Ectodermal cell (in vitro differentiated cells): Measurements from ENCODE around the gene HRH1.
"Not testable (repeated sequence)": the region's sequence is repeated elsewhere in the genome, so short reads cannot be mapped to it uniquely, and the experiment has no call there.

Experiments
- H3K27ac ChIP-seq: 2 replicates; pipeline ENCODE4 v1.7.0; 2013; ENCODE audit warnings: mild to moderate bottlenecking, low read depth, low read length; ENCODE audit not compliant: insufficient read depth, poor library complexity, severe bottlenecking
- H3K27me3 ChIP-seq: 2 replicates; pipeline ENCODE4 v1.7.0; 2013; ENCODE audit warnings: mild to moderate bottlenecking, low read length; ENCODE audit not compliant: insufficient read depth, control insufficient read depth, poor library complexity, severe bottlenecking
- H3K36me3 ChIP-seq: one replicate; pipeline ENCODE4 v1.7.0; 2013; ENCODE audit warnings: low read length; ENCODE audit not compliant: control insufficient read depth, insufficient read depth
- H3K4me1 ChIP-seq: one replicate; pipeline ENCODE4 v1.7.0; 2013; ENCODE audit warnings: low read length; ENCODE audit not compliant: control insufficient read depth, insufficient read depth
- H3K4me3 ChIP-seq: 2 replicates; pipeline ENCODE4 v1.7.0; 2013; ENCODE audit warnings: low read depth, low read length, control low read depth; ENCODE audit not compliant: insufficient read depth
- H3K9me3 ChIP-seq: 2 replicates; pipeline ENCODE4 v1.7.0; 2013; ENCODE audit warnings: mild to moderate bottlenecking, low read length, moderate library complexity; ENCODE audit not compliant: control insufficient read depth
- WGBS, 2 experiments: methylation state at CpG; one replicate each; pipeline ENCODE4 v1.1.7; 2013; ENCODE audit warnings: missing lambda C conversion rate in 2 of 2; 5-methylcytosine and 5-hydroxymethylcytosine counted together

Gene HRH1

DNA sequence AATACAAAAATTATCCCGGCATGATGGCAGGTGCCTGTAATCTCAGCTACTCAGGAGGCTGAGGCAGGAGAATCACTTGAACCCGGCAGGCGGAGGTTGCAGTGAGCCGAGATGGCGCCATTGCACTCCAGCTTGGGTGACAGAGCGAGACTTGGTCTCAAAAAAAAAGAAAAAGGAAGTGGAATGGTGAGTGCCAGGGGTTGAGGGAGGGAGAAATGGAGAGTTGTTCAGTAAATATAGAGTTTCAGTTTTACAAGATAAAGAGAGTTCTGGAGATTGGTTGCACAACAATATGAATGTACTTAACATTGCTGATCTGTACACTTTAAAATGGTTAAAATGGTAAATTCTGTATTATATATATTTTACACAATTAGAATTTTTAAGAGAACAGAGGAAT is 63.1 kb downstream of the HRH1 start:
- H3K9me3 ChIP-seq, H3K27me3 ChIP-seq, H3K4me1 ChIP-seq, H3K4me3 ChIP-seq, H3K36me3 ChIP-seq, H3K27ac ChIP-seq: not testable (repeated sequence)
- WGBS, 2 experiments = 81 to 87% methylated on average over 6 of the region's 6 CpGs

DNA sequence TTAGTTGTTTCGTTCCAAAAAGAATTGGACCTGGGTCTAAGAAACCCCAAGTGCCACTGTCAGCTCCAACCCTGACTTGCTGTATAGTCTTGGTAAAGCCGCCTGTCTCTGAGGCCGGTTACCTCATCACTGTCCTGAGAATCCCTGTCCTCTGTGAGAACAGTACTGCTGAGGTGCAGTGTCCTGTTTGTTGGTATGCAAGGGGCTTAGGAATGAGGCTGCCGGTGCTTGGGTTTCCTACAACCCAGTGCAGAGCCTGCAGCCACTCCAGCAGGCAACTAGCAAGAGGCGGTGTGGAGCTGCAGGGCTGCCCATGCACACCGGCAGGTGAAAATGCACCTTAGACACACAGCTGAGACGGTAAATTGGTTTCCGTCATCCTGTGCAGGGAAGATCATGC is 65.9 kb downstream of the HRH1 start:
- Histone ChIP-seq H3K9me3 (no peaks in the 10 kb centered on the region), H3K27ac (no peak overlapping the region), H3K4me1 (no peaks in the 10 kb centered on the region), H3K36me3 (no peaks in the 10 kb centered on the region), H3K27me3 (no peaks in the 10 kb centered on the region), H3K4me3 (no peak overlapping the region)
- WGBS, 2 experiments = 80 to 83% methylated on average over 8 of the region's 8 CpGs

DNA sequence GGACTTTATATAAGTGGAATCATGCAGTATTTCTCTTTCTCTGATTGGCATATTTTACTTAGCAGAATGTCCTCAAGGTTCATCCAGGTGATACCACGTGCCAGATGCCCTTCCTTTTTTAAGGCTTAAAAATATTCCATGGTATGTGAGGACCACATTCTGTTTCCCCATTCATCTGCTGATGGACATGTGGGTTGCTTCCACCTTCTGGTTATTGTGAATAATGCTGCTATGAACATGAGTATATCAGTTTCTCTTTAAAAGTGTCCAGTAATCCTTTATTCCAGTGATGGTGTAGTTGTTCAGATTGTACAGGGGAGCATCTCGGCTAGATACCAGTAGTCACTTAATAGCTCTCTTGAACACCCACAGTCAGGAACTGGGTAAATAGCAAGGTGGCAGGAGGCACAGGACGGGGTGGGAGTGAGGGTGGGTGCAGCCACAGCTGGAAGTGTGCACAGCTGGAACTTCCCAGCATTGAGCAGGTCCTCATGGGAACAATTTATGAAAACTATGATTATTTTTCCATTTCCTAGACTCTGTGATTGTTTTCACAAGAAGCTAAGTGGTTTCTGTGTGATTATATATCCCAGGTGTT is 67.6 kb downstream of the HRH1 start:
- 86 to 87% methylated on average over 3 of the region's 3 CpGs for WGBS, 2 experiments
- Histone ChIP-seq H3K4me1 (no peaks in the 10 kb centered on the region), H3K27me3 (no peaks in the 10 kb centered on the region)

DNA sequence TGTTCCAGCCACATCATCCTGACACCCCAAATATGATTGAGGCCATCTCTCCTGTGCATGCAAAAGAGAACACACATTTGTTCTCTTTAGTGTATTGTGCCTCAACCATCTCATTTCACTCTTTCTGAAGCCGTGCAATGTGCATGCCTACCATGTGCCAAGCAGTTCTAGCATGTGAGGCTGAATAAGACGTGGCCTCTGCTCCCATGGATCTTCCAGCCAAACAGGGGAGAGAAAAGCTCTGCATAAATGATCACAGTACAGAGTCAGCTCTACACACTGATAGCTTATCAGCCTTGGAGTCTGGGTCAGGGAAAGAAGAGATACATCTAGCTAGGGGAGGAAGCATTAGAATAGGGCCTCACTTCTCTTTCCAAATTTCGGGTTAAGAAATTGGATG is 69.7 kb downstream of the HRH1 start:
- H3K36me3 ChIP-seq = no peaks in the 10 kb centered on the region
- no peak overlapping the region for H3K27ac ChIP-seq
- no peaks in the 10 kb centered on the region for H3K4me1 ChIP-seq
- H3K27me3 ChIP-seq = no peaks in the 10 kb centered on the region
- H3K9me3 ChIP-seq = no peaks in the 10 kb centered on the region
- WGBS, 2 experiments = 92 to 93% methylated on average over 3 of the region's 3 CpGs
- no peak overlapping the region for H3K4me3 ChIP-seq

More for the DNA sequence above, 67.6 kb downstream of the HRH1 start:
- Histone ChIP-seq H3K9me3 (no peaks in the 10 kb centered on the region), H3K4me3 (no peak overlapping the region), H3K36me3 (no peaks in the 10 kb centered on the region), H3K27ac (no peak overlapping the region)

DNA sequence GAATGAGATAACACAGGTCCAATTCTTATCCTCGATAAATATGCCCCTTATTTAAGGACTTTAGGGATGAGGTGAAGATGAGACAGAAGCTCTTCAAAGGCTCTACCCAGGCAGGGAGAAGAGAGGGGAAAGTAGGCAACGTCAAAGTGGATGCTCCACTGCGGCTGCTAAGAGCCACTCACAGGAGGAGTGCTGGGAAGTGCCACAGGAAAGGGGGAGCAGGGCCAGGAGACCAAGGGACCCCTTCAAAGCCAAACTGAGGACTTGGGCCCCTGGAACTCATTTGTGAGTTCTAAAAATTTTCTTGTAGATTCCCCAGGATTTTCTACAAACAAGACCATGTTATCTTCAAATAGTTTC is 70.6 kb downstream of the HRH1 start:
- 90 to 93% methylated on average over 3 of the region's 3 CpGs for WGBS, 2 experiments
- Histone ChIP-seq H3K27me3 (no peaks in the 10 kb centered on the region), H3K4me3 (no peak overlapping the region), H3K27ac (no peak overlapping the region), H3K36me3 (no peaks in the 10 kb centered on the region), H3K9me3 (no peaks in the 10 kb centered on the region), H3K4me1 (no peaks in the 10 kb centered on the region)

DNA sequence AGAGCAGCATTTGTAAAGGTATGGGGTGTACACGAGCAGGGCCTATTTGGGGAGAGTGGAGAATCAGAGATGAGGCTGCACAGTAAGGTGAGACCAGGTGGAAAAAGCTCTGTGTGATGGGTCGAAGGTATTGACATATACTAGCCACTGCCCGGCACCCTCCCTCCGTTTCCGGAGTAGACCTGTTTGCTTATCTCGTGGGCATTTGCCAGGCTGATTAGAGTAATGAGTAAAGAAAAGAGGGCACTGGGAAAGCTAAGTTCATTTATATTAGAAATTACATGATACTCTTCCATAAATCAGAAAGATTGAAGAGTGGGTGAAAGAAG is 71.7 kb downstream of the HRH1 start:
- Histone ChIP-seq H3K4me3 (no peak overlapping the region), H3K4me1 (no peaks in the 10 kb centered on the region), H3K27me3 (no peaks in the 10 kb centered on the region), H3K9me3 (no peaks in the 10 kb centered on the region), H3K27ac (no peak overlapping the region), H3K36me3 (no peaks in the 10 kb centered on the region)
- WGBS, 2 experiments = 92% methylated on average over 6 of the region's 6 CpGs

DNA sequence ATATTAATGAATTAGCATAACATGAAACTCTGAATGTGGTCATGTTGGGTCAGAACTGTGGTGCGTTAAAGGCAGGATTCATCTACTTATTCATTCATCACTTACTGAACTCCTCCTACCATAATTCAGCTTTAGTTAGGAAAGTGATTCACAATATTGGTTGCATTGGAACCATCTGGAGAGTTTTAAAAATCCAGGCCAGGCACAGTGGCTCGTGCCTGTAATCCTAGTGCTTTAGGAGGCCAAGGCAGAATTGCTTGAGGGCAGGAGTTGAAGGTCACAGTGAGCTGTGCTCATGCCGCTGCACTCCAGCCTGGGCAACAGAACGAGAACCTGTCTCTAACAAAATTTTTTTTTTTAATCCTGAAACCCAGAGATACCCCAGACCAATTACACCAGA is 73.7 kb downstream of the HRH1 start:
- Histone ChIP-seq H3K4me1 (no peaks in the 10 kb centered on the region), H3K9me3 (no peaks in the 10 kb centered on the region), H3K4me3 (no peak overlapping the region), H3K27me3 (no peaks in the 10 kb centered on the region), H3K27ac (no peak overlapping the region), H3K36me3 (no peaks in the 10 kb centered on the region)
- WGBS, 2 experiments = 86 to 90% methylated on average over 3 to 4 of the region's 4 CpGs

DNA sequence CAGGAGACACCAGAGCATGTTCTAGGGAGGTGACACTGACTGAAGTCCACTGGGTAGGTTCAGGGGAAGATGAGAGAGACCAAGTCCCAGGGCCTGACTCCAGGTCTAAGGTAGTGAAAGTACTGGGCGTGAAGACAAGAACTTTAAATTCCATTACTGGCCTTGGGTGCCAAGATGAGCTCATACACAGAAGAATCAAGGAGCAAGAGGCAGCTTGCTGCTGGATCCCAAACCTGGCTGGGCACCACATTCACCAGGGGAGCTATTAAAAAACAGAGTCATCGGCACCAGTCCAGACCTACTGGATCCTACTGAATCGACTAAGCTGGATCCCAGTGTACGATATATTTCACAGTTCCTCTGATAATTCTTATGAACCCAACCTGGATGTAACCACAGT is 75.8 kb downstream of the HRH1 start:
- Histone ChIP-seq H3K4me3 (no peak overlapping the region), H3K36me3 (no peaks in the 10 kb centered on the region), H3K27me3 (no peaks in the 10 kb centered on the region), H3K27ac (no peak overlapping the region), H3K9me3 (no peaks in the 10 kb centered on the region), H3K4me1 (no peaks in the 10 kb centered on the region)
- WGBS, 2 experiments = 95% methylated on average over 4 of the region's 4 CpGs

DNA sequence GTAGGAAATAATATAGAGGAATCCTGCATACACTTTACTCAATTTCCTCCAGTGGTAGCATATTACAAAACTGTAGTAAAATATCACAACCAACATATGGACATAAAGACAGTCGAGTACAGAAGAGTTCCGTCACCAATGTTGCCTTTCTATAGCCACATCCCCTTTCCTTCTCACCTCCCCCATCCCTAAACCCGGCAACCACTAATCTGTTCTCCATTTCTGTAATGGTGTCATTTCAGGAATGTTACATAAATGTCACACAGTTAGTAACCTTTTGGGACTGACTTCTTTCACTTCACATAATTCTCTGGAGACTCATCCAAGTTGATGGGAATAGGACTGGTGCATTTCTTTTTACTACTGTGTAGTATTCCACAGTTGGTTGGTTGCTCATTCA is 76.5 kb downstream of the HRH1 start:
- H3K27ac ChIP-seq = no peak overlapping the region
- H3K36me3 ChIP-seq = no peaks in the 10 kb centered on the region
- H3K4me3 ChIP-seq = no peak overlapping the region
- WGBS, 2 experiments = 73 to 74% methylated on average over 3 of the region's 3 CpGs
- no peaks in the 10 kb centered on the region for H3K4me1 ChIP-seq
- H3K27me3 ChIP-seq = no peaks in the 10 kb centered on the region
- no peaks in the 10 kb centered on the region for H3K9me3 ChIP-seq

DNA sequence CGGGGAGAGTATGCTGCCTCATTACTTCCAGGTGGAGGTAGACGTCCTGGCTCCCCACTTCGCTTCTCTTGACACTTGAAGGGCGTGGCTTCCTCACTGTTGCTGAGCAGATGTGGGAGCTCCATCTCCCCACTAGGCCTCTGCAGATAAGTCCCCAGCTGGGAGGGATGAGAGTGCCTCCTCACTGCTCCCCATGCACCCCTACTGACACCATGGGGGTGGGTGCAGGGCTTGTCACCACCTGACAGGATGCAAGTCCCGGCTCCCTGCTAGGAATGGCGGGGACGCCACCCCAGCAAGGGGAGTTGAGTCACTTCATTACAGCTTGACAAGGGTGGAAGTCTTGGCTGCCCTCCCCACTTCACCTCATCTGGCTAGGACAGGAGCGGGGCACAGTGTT is 81.1 kb downstream of the HRH1 start:
- H3K4me1 ChIP-seq = no peaks in the 10 kb centered on the region
- no peak overlapping the region for H3K27ac ChIP-seq
- no peaks in the 10 kb centered on the region for H3K9me3 ChIP-seq
- 85 to 87% methylated on average over 8 of the region's 8 CpGs for WGBS, 2 experiments
- no peaks in the 10 kb centered on the region for H3K27me3 ChIP-seq
- H3K36me3 ChIP-seq = no peaks in the 10 kb centered on the region
- no peak overlapping the region for H3K4me3 ChIP-seq
